Upper lobe of right lung (tissue), 1 donor: Measurements from ENCODE around the gene MAP1LC3B. TPM values are rescaled to one million over a fixed set of nuclear protein-coding genes. Genes with fewer than 3 reads are reported as not detected.
A peak's percentile ranks its signal among the peaks of the same experiment; 100 is the strongest.

Source experiments
- ATAC-seq: fragments of 200-7000 bp; cut with Tn5 transposase; one replicate; pipeline ENCODE4 v1.9.1; 2020; ENCODE audit warnings: mild to moderate bottlenecking, moderate library complexity
- DNase-seq: peaks from one replicate; pipeline ENCODE4 v3.0.0-alpha.2; 2020
- H3K27ac ChIP-seq: fragments of 200-600 bp; one replicate; pipeline ENCODE4 v1.8.0; 2022
- H3K27me3 ChIP-seq: fragments of 200-600 bp; one replicate; pipeline ENCODE4 v1.8.0; 2022; ENCODE audit warnings: mild to moderate bottlenecking
- H3K36me3 ChIP-seq: fragments of 200-600 bp; one replicate; pipeline ENCODE4 v1.8.0; 2022
- H3K4me1 ChIP-seq: fragments of 200-600 bp; one replicate; pipeline ENCODE4 v1.8.0; 2022
- H3K4me3 ChIP-seq: fragments of 200-600 bp; one replicate; pipeline ENCODE4 v1.8.0; 2022; ENCODE audit warnings: mild to moderate bottlenecking
- H3K9me3 ChIP-seq: fragments of 200-600 bp; one replicate; pipeline ENCODE4 v1.8.0; 2022
- CTCF ChIP-seq: fragments of 200-600 bp; IDR thresholded peaks from one replicate; pipeline ENCODE4 v1.8.0; 2022; ENCODE audit warnings: antibody characterized with exemption
- intact Hi-C: fragments of 100-400 bp; cut with DNase I; formaldehyde crosslinking; loops from one replicate; pipeline ENCODE4 v1.11.0; 2022
- total RNA-seq: library from RNA; stranded (reverse); fragmentation: NEBNext Ultra II Directional; extraction: Animal tissue kit (Norgen Biotek cat#: 25700); gene quantifications from one replicate; pipeline ENCODE4 v1.2.1, GENCODE V29; 2021
- donor health status: DM: no; HTN: yes; CAD: no; lungs with severe emphysema.

MAP1LC3B gene
- total RNA-seq, 1 donor from 2014 or later, result 70.4 TPM

- ATAC-seq, result peak; percentile 57
- Histone ChIP-seq H3K9me3 (no peaks in the 10 kb centered on the region), H3K27ac (no peak overlapping the region), H3K36me3 (peaks cover 23% of the 10 kb centered on the region), H3K4me1 (peaks cover 24% of the 10 kb centered on the region), H3K4me3 (no peak overlapping the region), H3K27me3 (no peaks in the 10 kb centered on the region)
- DNase-seq, result no peak
- intact Hi-C loops, result no loop called here
- no peak for TF ChIP-seq CTCF
These were observed 28.2 kb upstream of the MAP1LC3B start for GRCh38 chr16:87363771-87364455.

- H3K4me3 ChIP-seq, result no peak overlapping the region
- ATAC-seq (no peak), DNase-seq (no peak)
- peaks cover 24% of the 10 kb centered on the region for H3K4me1 ChIP-seq
- intact Hi-C loops, result no loop called here
- no peaks in the 10 kb centered on the region for H3K27me3 ChIP-seq
- no peaks in the 10 kb centered on the region for H3K9me3 ChIP-seq
- peaks cover 12% of the 10 kb centered on the region for H3K36me3 ChIP-seq
- H3K27ac ChIP-seq, result no peak overlapping the region
- TF ChIP-seq CTCF, result no peak
These were observed 27.0 kb upstream of the MAP1LC3B start for GRCh38 chr16:87365021-87365713.

GRCh38 chr16:87366288-87366687, 25.8 kb upstream of the MAP1LC3B start:
- TF ChIP-seq CTCF, result no peak
- Histone ChIP-seq H3K36me3 (peaks cover 9% of the 10 kb centered on the region), H3K4me1 (peaks cover 24% of the 10 kb centered on the region), H3K27me3 (no peaks in the 10 kb centered on the region), H3K4me3 (no peak overlapping the region), H3K9me3 (no peaks in the 10 kb centered on the region), H3K27ac (no peak overlapping the region)
- ATAC-seq, result no peak
- intact Hi-C loops, result no loop called here
- no peak for DNase-seq

- Histone ChIP-seq H3K36me3 (peaks cover 4% of the 10 kb centered on the region), H3K9me3 (no peaks in the 10 kb centered on the region), H3K27me3 (no peaks in the 10 kb centered on the region), H3K27ac (no peak overlapping the region), H3K4me3 (no peak overlapping the region), H3K4me1 (peaks cover 24% of the 10 kb centered on the region)
- ATAC-seq (no peak), DNase-seq (no peak)
- intact Hi-C loops, result no loop called here
- TF ChIP-seq CTCF, result no peak
These were observed 25.2 kb upstream of the MAP1LC3B start for GRCh38 chr16:87366930-87367329.

- Histone ChIP-seq H3K27ac (no peak overlapping the region), H3K36me3 (no peaks in the 10 kb centered on the region), H3K9me3 (no peaks in the 10 kb centered on the region), H3K4me3 (no peak overlapping the region), H3K4me1 (peaks cover 24% of the 10 kb centered on the region), H3K27me3 (no peaks in the 10 kb centered on the region)
- intact Hi-C loops, result no loop called here
- no peak for TF ChIP-seq CTCF
- no peak for ATAC-seq
- DNase-seq, result no peak
These were observed 24.6 kb upstream of the MAP1LC3B start for GRCh38 chr16:87367529-87367928.
